GM18867 (cell line): ENCODE results near the gene NID2.

Source experiments
- ATAC-seq: cut with Tn5 transposase; IDR thresholded peaks from one replicate; pipeline ENCODE4 v1.9.1; 2021; ENCODE audit warnings: mild to moderate bottlenecking, moderate library complexity; ENCODE audit not compliant: unreplicated experiment

Gene NID2

GRCh38 chr14:52068615-52069306 lies at the start of gene NID2:
NID2 (minus strand) TSS chr14:52069059; CDS start chr14:52068994, 65 bp downstream.
- no peak for ATAC-seq

GRCh38 chr14:52117111-52117832 lies 48.4 kb upstream of the NID2 start:
- no peak for ATAC-seq

GRCh38 chr14:52115286-52115685 lies 46.4 kb upstream of the NID2 start:
- ATAC-seq = no peak

- no peak for ATAC-seq
Measured at GRCh38 chr14:52112336-52113018, 43.6 kb upstream of the NID2 start.

GRCh38 chr14:52111583-52111982 lies 42.7 kb upstream of the NID2 start:
- no peak for ATAC-seq

GRCh38 chr14:52110441-52111086 lies 41.7 kb upstream of the NID2 start:
- ATAC-seq = no peak

- ATAC-seq = no peak
Measured at GRCh38 chr14:52108823-52109222, 40.0 kb upstream of the NID2 start.

GRCh38 chr14:52106840-52107239 lies 38.0 kb upstream of the NID2 start:
- no peak for ATAC-seq

GRCh38 chr14:52103416-52103815 lies 34.6 kb upstream of the NID2 start:
- ATAC-seq = no peak

- ATAC-seq = no peak
Measured at GRCh38 chr14:52095794-52096193, 26.9 kb upstream of the NID2 start.

GRCh38 chr14:52095336-52095735 lies 26.5 kb upstream of the NID2 start:
- no peak for ATAC-seq

GRCh38 chr14:52094546-52095271 lies 25.9 kb upstream of the NID2 start:
- no peak for ATAC-seq

GRCh38 chr14:52091928-52092327 lies 23.1 kb upstream of the NID2 start:
- no peak for ATAC-seq

GRCh38 chr14:52090936-52091335 lies 22.1 kb upstream of the NID2 start:
- no peak for ATAC-seq

GRCh38 chr14:52089218-52089617 lies 20.4 kb upstream of the NID2 start:
- ATAC-seq = no peak

- ATAC-seq = no peak
Measured at GRCh38 chr14:52086711-52087110, 17.9 kb upstream of the NID2 start.

GRCh38 chr14:52082903-52083302 lies 14.0 kb upstream of the NID2 start:
- no peak for ATAC-seq

GRCh38 chr14:52081964-52082363 lies 13.1 kb upstream of the NID2 start:
- ATAC-seq = no peak

- no peak for ATAC-seq
Measured at GRCh38 chr14:52080808-52081755, 12.2 kb upstream of the NID2 start.
